ENCODE measurements around the gene SLC2A6.

SLC2A6 gene

GRCh38 chr9:133520121-133520835 lies 41.4 kb upstream of the SLC2A6 start:
- POLR2A ChIA-PET (ENCODE audit: low non-redundant PET): no interaction called here
- TF ChIP-seq CTCF (conservative IDR thresholded peaks at IDR 0.05; ENCODE audit: low read depth): no peak
- DNase-seq (ENCODE audit: low spot score): no peak
- peak overlapping the region; percentile 68 for H3K27ac ChIP-seq
- CTCF ChIA-PET: interaction anchor here (0.6 to 0.7 kb wide), 3 partner anchors 10 to 1160 kb away, joined by 3 to 4 read pairs (median 3); no protein-coding TSS in a partner anchor

GRCh38 chr9:133519693-133520092 lies 40.8 kb upstream of the SLC2A6 start:
- CTCF ChIA-PET: interaction anchor here (0.6 to 0.7 kb wide), 2 partner anchors 10 to 14 kb away, joined by 3 to 4 read pairs; no protein-coding TSS in a partner anchor
- no peak for TF ChIP-seq CTCF (conservative IDR thresholded peaks at IDR 0.05; ENCODE audit: low read depth)
- peak; percentile 51 for DNase-seq (ENCODE audit: low spot score)
- POLR2A ChIA-PET (ENCODE audit: low non-redundant PET): no interaction called here
- H3K27ac ChIP-seq: peak overlapping the region; percentile 68

GRCh38 chr9:133518706-133519449 lies 40.0 kb upstream of the SLC2A6 start:
- TF ChIP-seq CTCF (conservative IDR thresholded peaks at IDR 0.05; ENCODE audit: low read depth): no peak
- peak overlapping the region; percentile 68 for H3K27ac ChIP-seq
- POLR2A ChIA-PET (ENCODE audit: low non-redundant PET): no interaction called here
- no peak for DNase-seq (ENCODE audit: low spot score)
- CTCF ChIA-PET: no interaction called here

GRCh38 chr9:133518200-133518599 lies 39.3 kb upstream of the SLC2A6 start:
- TF ChIP-seq CTCF (conservative IDR thresholded peaks at IDR 0.05; ENCODE audit: low read depth): no peak
- POLR2A ChIA-PET (ENCODE audit: low non-redundant PET): no interaction called here
- CTCF ChIA-PET: no interaction called here
- DNase-seq (ENCODE audit: low spot score): no peak
- H3K27ac ChIP-seq: no peak overlapping the region

GRCh38 chr9:133517711-133518110 lies 38.8 kb upstream of the SLC2A6 start:
- ChIA-PET POLR2A (ENCODE audit: low non-redundant PET) (interaction anchor here (0.7 kb wide), 1 partner anchor 1732 kb away, joined by 6 read pairs; no protein-coding TSS in a partner anchor), CTCF (interaction anchor here (0.7 kb wide), 2 partner anchors 51 to 171 kb away, joined by 4 read pairs; no protein-coding TSS in a partner anchor)
- TF ChIP-seq CTCF (conservative IDR thresholded peaks at IDR 0.05; ENCODE audit: low read depth): no peak
- no peak for DNase-seq (ENCODE audit: low spot score)
- H3K27ac ChIP-seq: no peak overlapping the region

GRCh38 chr9:133516961-133517350 lies 38.1 kb upstream of the SLC2A6 start:
- TF ChIP-seq CTCF (conservative IDR thresholded peaks at IDR 0.05; ENCODE audit: low read depth): no peak
- no peak for DNase-seq (ENCODE audit: low spot score)
- POLR2A ChIA-PET (ENCODE audit: low non-redundant PET): interaction anchor here (0.7 kb wide), 1 partner anchor 1732 kb away, joined by 6 read pairs; no protein-coding TSS in a partner anchor
- CTCF ChIA-PET: interaction anchor here (0.7 kb wide), 2 partner anchors 51 to 172 kb away, joined by 4 read pairs; no protein-coding TSS in a partner anchor
- no peak overlapping the region for H3K27ac ChIP-seq

Measured in RWPE1 (cell line).